HG03159 (cell line): ENCODE measurements around the gene SREBF2.

Experiments used
- ATAC-seq: cut with Tn5 transposase; IDR thresholded peaks from one replicate; pipeline ENCODE4 v1.9.1; 2021; ENCODE audit warnings: mild to moderate bottlenecking, moderate library complexity; ENCODE audit not compliant: unreplicated experiment

The SREBF2 gene

DNA sequence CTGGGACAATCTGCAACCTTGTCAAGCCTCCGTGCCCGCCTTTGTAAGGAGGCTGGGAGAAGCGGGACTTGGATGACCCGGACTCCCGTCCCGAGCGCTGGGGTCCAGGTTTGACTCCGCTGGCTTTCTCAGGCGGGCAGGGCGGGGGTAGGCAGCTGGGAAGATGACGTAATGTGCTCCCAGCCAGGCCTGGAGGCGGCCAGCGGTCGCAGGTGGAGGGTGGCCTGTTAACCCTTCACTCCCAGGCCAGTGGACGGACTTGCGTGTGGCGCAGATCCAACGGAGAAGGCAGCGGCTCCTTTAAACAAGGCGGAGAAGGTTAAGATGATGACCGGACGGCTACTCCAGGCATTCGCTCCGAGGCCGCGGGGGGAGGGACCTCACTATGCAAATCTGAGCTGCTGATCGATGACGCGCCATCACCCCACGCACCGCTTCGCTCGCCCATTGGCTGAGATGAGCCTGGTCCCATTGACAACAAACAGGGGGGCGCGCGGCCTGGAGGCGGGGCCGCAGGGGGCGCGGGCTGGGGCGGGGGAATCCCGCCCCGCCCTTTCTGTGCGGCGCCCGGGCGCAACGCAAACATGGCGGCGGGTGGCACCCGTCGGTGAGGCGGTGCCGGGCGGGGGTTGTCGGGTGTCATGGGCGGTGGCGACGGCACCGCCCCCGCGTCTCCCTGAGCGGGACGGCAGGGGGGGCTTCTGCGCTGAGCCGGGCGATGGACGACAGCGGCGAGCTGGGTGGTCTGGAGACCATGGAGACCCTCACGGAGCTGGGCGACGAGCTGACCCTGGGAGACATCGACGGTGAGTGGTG lies at the start of gene SREBF2:
SREBF2 (plus strand) TSS at position 553 of the 816 bp plus-strand sequence; CDS start at position 719, 166 bp downstream.
- peak; percentile 87 for ATAC-seq

GRCh38 chr22:41787331-41787730 lies 45.6 kb upstream of the SREBF2 start:
- ATAC-seq = no peak

DNA sequence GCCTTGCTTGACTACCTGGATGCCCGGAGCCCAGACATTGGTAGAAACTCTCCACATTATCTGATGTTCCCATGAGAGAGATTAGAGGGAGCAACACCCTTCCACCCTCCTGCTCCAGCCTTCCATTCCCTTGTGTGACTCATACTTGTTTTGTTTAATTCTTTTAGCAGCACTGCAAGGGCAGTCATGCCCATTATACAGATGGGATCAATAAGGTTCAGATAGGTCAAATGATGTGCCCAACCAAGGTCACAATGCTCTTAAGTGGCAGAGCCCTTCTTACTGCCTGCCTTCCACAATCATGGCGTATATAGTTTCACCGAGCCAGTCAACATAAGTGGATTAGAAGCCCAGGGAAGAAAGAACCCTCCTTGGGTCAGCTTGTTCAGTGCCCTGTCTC lies 39.0 kb upstream of the SREBF2 start:
- no peak for ATAC-seq

DNA sequence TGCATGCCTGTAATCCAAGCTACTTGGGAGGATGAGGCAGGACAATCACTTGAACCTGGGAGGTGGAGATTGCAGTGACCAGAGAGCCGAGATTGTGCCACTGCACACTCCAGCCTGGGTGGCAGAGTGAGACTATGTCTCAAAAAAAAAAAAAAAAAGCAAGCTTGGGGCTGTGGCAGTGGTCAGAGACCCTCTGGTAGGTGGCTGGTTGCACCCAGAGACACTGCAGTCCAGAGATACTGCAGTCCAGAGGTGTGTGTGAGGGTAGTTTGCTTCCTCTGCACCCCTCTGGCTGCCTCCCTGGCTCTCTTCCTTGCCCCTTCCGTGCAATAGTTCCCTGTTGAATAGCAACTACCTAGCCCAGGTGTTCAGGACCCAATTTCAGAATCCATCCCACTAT lies 34.2 kb upstream of the SREBF2 start:
- no peak for ATAC-seq

DNA sequence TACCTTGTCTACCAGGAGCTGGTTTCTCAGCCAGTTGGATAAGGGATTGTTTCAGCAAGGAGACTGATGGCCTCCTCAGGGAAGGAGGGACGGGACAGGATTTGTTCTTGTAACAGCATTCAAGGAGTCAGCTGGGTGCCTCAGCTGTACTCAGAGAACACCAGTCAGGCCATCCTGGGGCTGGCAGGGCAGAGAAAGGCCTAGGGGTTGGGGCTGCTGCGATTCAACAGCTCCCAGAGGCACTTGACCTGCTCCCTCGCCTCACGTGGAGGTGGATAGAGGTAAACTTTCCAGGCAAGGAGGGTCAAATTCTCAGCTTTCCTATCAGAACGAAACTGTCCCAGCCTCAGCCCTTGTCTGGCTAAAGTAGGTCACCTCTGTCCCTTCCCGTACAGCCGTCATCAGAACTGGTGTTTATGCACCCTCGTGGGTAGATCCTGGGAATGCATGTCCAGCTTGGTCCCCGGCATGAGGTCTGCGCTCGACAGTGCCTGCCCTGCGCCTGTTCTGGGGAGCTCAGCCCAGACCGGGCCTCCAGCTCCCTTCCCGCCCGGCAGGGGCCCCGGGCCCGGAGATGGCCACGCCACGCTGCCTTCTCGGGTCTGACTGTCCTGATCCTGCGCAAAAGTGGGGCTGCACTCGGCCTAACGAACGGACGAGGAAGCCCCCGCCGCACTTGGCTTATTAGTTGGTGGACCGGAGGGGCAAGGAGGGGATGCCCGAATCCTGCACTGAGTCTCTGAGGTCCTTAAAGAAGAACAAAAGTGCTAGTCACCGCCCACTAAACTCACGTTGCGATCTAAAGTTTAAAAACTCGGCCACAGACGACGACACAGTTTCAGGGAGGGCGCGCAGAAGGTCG lies 33.2 kb upstream of the SREBF2 start:
- ATAC-seq = peak; percentile 29

GRCh38 chr22:41800348-41801146 lies 32.4 kb upstream of the SREBF2 start, which contains the start of gene CCDC134:
Gene CCDC134, plus strand, starts transcription at chr22:41800679. Its CDS starts 8,212 bp downstream, at chr22:41808891.
- ATAC-seq = peak; percentile 90

DNA sequence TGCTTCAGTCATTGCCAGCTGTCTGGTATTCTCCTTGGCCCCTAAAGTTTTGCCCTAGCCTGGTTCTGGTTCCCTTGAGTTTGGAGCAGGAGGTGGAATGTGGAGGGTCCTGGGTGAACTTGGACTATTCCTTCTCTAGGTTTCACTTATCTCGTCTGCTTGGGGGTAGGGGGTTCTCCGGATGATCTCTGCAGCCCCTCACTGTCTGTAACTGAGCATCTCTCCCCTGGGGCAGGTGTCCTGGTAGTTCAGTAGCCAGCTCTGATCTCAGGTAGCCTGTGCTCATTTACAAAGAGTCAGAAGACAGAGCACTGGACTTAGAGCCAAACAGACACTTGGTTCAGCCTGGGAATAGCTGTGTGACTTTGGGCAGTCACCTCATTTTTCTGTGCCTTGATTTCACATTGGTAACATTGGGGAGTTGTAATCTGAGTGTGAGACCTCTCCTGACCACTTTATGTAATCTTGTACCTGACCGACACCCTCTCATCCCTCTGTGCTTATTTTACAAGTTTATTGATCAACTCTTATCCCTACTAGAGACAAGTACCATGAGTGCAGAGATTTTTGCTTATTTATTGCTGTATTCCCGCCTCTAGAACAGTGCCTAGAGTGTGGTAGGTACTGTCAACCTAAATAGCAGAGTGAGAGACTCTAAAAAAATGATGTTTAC lies 31.6 kb upstream of the SREBF2 start:
- ATAC-seq = no peak

DNA sequence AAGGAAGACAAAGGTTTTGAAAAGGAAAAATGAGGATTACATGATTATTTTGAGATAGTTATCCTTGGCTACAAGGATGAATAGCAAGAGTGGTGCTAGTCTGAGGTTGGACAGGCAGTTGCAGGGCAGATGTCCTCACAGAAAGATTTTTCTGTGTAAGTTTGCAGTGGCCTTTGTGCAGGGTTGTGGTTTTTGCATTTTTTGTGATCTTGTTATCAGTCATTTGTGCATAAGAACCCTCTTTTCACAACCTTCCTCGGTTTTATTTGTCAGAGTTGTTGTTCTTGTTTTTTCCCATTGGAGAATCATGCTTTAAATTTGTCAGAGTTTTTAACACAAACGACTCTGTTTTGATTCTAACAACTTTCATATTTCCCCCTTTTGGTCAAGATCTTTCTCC lies 31.0 kb upstream of the SREBF2 start:
- ATAC-seq = no peak

- ATAC-seq = no peak
Measured at GRCh38 chr22:41805639-41806038, 27.3 kb upstream of the SREBF2 start.

- ATAC-seq = no peak
Measured at GRCh38 chr22:41808400-41808799, 24.5 kb upstream of the SREBF2 start.

DNA sequence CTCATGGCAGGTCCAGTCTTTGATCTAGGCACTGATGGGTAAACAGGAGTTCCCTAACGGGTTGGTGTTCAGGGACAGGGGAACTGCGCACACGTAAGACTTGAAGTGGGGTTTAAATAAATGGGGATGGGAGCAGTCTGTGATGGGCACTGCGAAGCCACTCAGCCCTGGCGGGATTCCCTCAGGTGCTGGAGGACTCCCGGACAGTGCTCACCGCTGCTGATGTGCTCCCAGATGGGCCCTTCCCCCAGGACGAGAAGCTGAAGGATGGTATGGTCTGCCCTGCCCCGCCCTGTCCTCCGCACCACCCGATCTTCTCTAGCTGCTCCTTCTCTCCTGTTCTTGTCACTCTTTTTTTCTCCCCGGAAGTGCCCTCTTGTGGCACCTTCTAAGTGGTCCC lies 22.9 kb upstream of the SREBF2 start:
- ATAC-seq = no peak

DNA sequence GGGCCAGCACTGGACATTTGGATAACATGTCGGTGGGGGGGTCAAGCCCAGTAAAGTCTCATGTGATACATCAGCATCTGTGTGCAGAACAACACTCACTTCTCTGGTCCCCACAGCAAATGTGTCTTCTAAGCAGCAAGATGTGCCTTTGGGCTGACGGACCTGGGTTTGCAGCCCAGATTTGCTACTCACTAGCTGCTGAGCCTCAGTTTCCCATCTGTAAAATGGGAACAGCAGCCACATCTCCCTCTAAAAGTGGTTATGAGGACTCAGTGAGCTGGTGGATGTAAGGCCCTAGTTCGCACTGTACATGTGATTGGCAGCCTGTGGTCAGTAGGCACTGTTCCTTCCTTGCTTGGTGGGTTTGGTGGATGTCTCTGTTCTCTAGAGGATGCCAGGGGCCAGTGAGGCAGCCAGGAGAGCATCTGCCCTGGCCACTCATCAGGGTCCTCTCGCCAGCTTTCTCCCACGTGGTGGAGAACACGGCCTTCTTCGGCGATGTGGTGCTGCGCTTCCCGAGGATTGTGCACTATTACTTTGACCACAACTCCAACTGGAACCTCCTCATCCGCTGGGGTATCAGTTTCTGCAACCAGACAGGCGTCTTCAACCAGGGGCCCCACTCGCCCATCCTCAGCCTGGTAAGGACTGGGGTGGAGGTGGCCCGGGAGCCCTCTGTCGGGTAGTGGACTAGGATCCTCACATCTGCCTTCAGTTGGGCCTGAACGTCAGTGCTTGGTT lies 19.9 kb upstream of the SREBF2 start:
- ATAC-seq = no peak

GRCh38 chr22:41813726-41814410 lies 19.0 kb upstream of the SREBF2 start:
- ATAC-seq = no peak

DNA sequence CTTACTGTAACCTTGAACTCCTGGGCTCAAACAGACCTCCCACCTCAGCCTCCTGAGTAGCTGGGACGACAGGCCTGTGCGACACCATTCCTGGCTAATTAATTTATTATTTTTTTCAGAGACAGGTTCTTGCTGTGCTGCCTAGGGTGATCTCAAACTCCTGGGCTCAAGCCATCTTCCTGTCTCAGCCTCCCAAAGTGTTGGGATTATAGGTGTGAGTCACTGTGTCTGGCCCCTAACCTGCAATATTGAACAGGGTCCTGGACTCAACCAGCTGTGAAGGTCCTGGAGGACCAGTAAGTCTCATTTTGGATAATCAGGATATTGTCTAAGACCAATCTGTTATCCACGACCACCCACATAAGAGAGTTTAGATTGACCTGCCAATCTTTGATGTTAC lies 17.2 kb upstream of the SREBF2 start:
- ATAC-seq = no peak

DNA sequence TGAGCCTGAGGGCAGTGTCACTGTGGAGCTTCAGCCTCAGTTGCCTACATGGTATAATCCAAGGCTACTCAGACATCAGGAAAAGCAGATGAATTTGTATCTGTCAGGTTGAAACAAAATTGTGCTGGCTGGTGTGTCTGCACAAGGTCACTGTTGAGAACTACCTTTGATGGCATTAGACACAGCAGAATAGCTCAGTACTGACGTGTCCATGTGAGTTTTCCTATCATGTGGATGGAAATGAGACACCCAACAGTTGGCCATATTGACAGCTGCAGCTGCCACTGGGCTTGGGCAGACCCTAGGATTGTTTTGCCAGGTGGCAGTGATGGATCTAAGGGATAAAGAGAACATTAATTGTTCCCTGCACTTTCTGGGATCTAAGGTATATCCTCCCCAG lies 16.7 kb upstream of the SREBF2 start:
- ATAC-seq = no peak

GRCh38 chr22:41816871-41817270 lies 16.0 kb upstream of the SREBF2 start:
- no peak for ATAC-seq

- ATAC-seq = no peak
Measured at GRCh38 chr22:41818011-41818410, 14.9 kb upstream of the SREBF2 start.

- no peak for ATAC-seq
Measured at GRCh38 chr22:41818596-41818995, 14.3 kb upstream of the SREBF2 start.

DNA sequence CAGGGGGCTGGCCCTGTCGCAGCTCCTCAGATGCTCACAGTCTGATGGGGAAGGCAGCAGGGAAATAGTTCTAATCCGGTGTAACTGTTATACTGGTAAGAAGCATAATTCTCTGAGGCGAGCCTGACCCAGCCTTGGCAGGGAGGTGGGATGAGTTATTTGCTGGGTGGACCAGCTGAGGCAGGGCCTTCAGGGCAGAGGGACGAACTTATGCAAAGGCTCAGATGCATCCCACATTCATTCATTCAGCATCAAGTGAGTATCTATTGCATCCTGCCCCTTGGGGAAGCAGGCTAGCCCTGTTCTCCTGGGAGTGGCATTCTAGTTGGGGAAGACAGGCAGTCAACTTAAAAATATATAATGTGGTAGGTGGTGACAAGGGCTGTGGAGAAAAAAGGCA lies 13.6 kb upstream of the SREBF2 start:
- no peak for ATAC-seq
